Heart right ventricle (tissue), 16 donors: ENCODE data around the gene INTS11. TPM values are rescaled to one million over a fixed set of nuclear protein-coding genes. Genes with fewer than 3 reads are reported as not detected.

ENCODE experiments used
- ATAC-seq, 8 donors: fragments of 200-7000 bp; cut with Tn5 transposase; one replicate each; pipeline ENCODE4 v1.9.1; 2020; ENCODE audit warnings: mild to moderate bottlenecking in 8 of 8, moderate library complexity in 8 of 8, moderate number of reproducible peaks in 1 of 8
- DNase-seq, 2 donors: peaks; one replicate each; pipeline ENCODE4 v3.0.0-alpha.2; 2020
- H3K27ac ChIP-seq, 10 donors: fragments of 200-600 bp; sonication (generic) in 2 of 10; one replicate each; pipeline versions ENCODE4 v1.5.0 to v1.8.0; 2020 to 2022; ENCODE audit warnings: mild to moderate bottlenecking in 3 of 10
- H3K27me3 ChIP-seq, 7 donors: fragments of 200-600 bp; one replicate each; pipeline ENCODE4 v1.8.0; 2021 to 2022; ENCODE audit warnings: mild to moderate bottlenecking in 2 of 7
- H3K36me3 ChIP-seq, 9 donors: fragments of 200-600 bp; sonication (generic) in 1 of 9; one replicate each; pipeline versions ENCODE4 v1.5.0 to v1.8.0; 2020 to 2022; ENCODE audit warnings: mild to moderate bottlenecking in 2 of 9
- H3K4me1 ChIP-seq, 9 donors: fragments of 200-600 bp; sonication (generic) in 1 of 9; one replicate each; pipeline versions ENCODE4 v1.5.0 to v1.8.0; 2020 to 2022; ENCODE audit warnings: mild to moderate bottlenecking in 4 of 9
- H3K4me3 ChIP-seq, 10 donors: fragments of 200-600 bp; sonication (generic) in 2 of 10; one replicate each; pipeline versions ENCODE4 v1.5.0 to v1.8.0; 2020 to 2022; ENCODE audit warnings: mild to moderate bottlenecking in 7 of 10, moderate library complexity in 2 of 10
- H3K9me3 ChIP-seq, 11 donors: fragments of 200-600 bp in 10 of 11; sonication (generic) in 2 of 11; one replicate each; pipeline versions ENCODE4 v1.5.0 to v1.8.0; 2013 to 2022; ENCODE audit warnings: mild to moderate bottlenecking in 2 of 11, control low read depth in 1 of 11, moderate library complexity in 1 of 11
- WGBS, 2 donors: extraction: QIAGEN DNeasy Blood & Tissue Kit; methylation state at CpG; one replicate each; pipeline ENCODE4 v1.1.7; 2013; ENCODE audit warnings: inconsistent platforms in 1 of 2; 5-methylcytosine and 5-hydroxymethylcytosine counted together
- intact Hi-C, 10 donors: fragments of 100-400 bp; cut with DNase I; formaldehyde crosslinking; loops; one replicate each; pipeline versions ENCODE4 v1.11.1 to v1.14.2; 2022
- polyA plus RNA-seq, 2 donors: library from polyadenylated mRNA; stranded (reverse); fragments of 200-250 nt; gene quantifications; one replicate each; pipeline ENCODE4 v1.2.3, GENCODE V29; 2013
- total RNA-seq, 10 donors: library from RNA; stranded (reverse); fragmentation: NEBNext Ultra II Directional in 3 of 10; extraction: Animal tissue kit (Norgen Biotek cat#: 25700) in 3 of 10; gene quantifications; one replicate each; pipeline versions ENCODE4 v1.2.1 to v1.2.4, GENCODE V29; 2021 to 2023
- TF ChIP-seq, protein P1 (sequence below), 9 donors: fragments of 200-600 bp; sonication (generic) in 2 of 9; IDR thresholded peaks; one replicate each; pipeline versions ENCODE4 v1.5.0 to v1.8.0; 2021 to 2022; ENCODE audit warnings: antibody characterized with exemption in 9 of 9, mild to moderate bottlenecking in 5 of 9, moderate library complexity in 1 of 9
- donor health status: Arrhythmogenic right ventricular cardiomyopathy.
- donor health status: ischemic (EF 13 %, LVEDD 7.1; RV severe dilation, severe dysfunction).
- donor health status: healthy with polysubstance abuse.
- donor health status: DM: no; HTN: yes; CAD: no.
- donor health status: DM: no; HTN: no; CAD: no.
- donor health status: ischemic (EF 25% LVEDD 6.9; RV normal size, moderate dysfunction).
- donor health status: ischemic (EF 25% LVEDD 5.7; RV mildly dilated, moderate dysfunction).
- donor health status: healthy.
- donor health status: DM: yes; HTN: yes; CAD: no.
- donor health status: Ischemic cardiomyopathy.
- donor health status: ischemic (EF 35%, LVEDD 5.7; RV mildly dilated, moderate dysfunction).
- donor health status: nonischemic (EF 11% LVEDD 7.7; RV severe dilation, severe dysfunction).
- donor health status: DM: yes; HTN: yes; CAD: no.
- donor health status: PGD.
- donor health status: ischemic (EF 29% LVEDD 5.4; RV normal size, mild dysfunction).
- donor health status: nonischemic (EF 23%, LVEDD 6.1; RV moderate dilation, normal function).

INTS11 gene
- total and polyA plus RNA-seq, 12 donors, result 44.7 to 269 (median 57.4) TPM

DNA sequence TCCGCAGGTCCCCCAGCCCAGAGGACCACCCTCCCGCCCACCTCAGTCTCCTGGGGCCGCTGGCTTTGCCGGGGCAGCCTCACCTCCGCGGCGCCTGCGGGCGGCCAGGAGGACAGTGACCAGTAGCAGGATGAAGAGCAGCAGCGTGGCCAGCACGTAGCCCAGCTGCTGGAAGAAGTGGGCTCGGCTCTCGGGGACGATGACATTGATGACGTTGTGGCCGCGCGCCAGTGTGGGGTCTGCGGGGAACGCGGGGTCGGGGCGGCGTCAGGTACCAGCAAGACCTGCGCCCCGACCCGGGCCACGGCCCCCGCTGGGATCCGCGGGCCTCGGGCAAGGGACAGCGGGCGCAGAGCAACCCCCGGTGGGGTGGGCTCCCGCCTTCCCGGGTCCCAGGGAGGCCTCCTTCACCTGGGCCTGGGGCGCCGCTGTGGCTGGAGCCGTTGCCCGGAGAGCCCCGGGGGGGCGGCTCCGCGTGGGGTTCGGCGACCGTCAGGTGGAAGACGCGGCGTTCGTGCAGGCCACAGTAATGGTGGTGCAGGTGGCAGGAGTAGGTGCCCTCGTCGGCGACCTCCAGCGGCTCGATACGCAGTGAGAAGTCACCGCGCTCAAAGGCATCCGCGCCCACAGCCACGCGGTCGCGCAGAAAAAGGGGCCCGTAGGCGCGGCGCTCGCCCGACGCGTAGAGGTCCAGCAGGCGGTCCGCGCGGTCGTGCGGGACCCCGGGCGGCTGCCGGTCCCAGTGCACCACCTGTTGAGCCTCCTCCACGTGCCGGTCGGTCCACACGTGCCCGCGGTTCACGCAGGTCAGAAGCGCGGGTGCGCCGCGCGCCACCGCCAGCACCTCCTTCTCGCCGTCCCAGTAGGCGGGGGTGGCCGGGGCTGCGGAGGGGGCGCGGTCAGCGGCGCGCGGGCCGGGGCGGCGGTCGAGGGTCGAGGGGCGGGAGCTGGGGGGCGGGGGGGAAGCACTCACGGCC lies 30.1 kb upstream of the INTS11 start:
- Histone ChIP-seq H3K4me1 (peaks cover 14 to 63% (median 46%) of the 10 kb centered on the region in 9 donors), H3K9me3 (no peaks in the 10 kb centered on the region), H3K4me3 (peak overlapping the region in 6 of 10 donors; percentile 27 to 69 (median 42)), H3K36me3 (peaks cover 0 to 19% (median 0%) of the 10 kb centered on the region in 9 donors), H3K27ac (peak overlapping the region in 2 of 10 donors; percentile 20 to 75), H3K27me3 (peaks cover 0 to 75% (median 57%) of the 10 kb centered on the region in 7 donors)
- ATAC-seq (no peak), DNase-seq (peak in 1 of 2 donors; percentile 20)
- intact Hi-C loops, result loop anchor here in 1 of 10 donors (5.0 kb wide), 1 partner anchor 237 kb away; the partner anchor contains the start of gene C1orf159
- WGBS, 2 donors, result 25 to 33% methylated on average over 102 to 116 of the region's 116 CpGs
- TF ChIP-seq, protein P1, sequence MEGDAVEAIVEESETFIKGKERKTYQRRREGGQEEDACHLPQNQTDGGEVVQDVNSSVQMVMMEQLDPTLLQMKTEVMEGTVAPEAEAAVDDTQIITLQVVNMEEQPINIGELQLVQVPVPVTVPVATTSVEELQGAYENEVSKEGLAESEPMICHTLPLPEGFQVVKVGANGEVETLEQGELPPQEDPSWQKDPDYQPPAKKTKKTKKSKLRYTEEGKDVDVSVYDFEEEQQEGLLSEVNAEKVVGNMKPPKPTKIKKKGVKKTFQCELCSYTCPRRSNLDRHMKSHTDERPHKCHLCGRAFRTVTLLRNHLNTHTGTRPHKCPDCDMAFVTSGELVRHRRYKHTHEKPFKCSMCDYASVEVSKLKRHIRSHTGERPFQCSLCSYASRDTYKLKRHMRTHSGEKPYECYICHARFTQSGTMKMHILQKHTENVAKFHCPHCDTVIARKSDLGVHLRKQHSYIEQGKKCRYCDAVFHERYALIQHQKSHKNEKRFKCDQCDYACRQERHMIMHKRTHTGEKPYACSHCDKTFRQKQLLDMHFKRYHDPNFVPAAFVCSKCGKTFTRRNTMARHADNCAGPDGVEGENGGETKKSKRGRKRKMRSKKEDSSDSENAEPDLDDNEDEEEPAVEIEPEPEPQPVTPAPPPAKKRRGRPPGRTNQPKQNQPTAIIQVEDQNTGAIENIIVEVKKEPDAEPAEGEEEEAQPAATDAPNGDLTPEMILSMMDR (IDR thresholded peaks at IDR 0.05), result no peak

DNA sequence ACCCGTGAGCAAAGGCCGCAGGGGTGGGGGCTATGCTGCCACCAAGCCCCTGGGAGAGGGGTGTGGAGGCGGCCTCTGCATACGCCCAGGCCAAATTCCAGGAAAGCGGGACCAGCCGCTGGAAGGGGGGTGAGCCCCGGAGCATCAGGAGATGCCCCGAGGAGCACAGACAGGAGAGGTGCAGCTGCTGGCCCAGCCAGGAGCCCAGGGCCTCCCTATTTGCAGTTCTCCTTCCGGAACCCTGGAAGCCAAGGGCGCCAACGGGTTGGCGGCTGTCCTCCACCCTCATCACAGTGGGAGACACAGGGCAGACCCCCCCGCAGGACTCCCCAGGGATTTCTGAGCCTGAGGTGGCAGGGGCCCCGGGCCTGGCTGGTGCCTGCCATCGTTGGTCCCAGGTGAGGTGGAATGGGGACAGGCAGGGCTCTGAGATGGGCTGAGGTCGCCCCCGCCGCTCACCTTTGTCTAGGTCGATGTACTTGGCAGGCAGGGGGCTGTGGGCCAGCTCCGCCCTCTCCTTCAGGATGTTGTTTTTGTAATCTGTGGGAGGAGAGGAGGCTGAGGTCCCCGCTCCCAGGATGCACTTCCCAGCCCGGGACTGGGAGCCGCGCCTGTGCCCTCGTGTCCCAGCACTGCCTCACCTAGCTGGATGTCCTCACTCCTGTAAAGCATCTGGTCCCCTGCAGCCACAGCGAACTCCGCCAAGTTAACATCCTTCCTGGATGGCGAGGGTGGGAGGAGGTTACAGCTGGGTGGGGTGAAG lies 29.1 kb upstream of the INTS11 start:
- Histone ChIP-seq H3K27ac (peak overlapping the region in 4 of 10 donors; percentile 19 to 75 (median 24)), H3K36me3 (peaks cover 0 to 19% (median 0%) of the 10 kb centered on the region in 9 donors), H3K27me3 (peaks cover 0 to 65% (median 53%) of the 10 kb centered on the region in 7 donors), H3K9me3 (no peaks in the 10 kb centered on the region), H3K4me3 (no peak overlapping the region), H3K4me1 (peaks cover 14 to 57% (median 40%) of the 10 kb centered on the region in 9 donors)
- TF ChIP-seq, protein P1 (IDR thresholded peaks at IDR 0.05), result no peak
- DNase-seq (no peak), ATAC-seq (no peak)
- WGBS, 2 donors, result 38 to 41% methylated on average over 28 of the region's 28 CpGs
- intact Hi-C loops, result no loop called here

DNA sequence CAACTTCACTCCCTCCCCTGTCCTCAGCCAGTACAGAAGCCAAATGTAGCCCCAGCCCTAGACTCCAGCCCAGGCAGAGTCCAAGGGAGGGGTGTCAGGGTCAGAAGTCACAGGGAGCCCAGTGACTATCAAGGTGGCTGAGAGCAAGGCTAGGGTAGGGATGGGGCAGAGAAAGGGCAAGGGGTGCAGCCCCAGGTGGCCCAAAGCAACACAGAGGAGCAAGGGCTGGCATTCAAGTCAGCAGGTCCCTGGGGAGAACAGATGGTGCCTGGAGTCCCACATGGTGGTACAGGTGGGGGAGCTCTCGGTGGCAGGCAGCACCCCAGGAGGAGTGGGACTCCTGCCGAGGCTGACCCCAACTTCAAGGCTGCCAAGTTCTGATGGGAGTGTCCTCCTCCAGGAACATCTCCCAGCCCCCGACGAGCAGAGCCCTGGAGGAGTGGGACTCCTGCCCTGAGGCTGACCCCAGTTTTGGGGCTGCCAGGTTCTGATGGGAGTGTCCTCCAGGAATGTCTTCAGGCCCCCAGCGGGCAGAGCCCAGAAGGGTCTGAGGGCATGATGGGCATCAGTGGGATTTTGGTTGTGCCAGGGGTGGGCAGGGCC lies 28.4 kb upstream of the INTS11 start:
- intact Hi-C loops, result no loop called here
- TF ChIP-seq, protein P1 (IDR thresholded peaks at IDR 0.05), result no peak
- H3K4me1 ChIP-seq, result peaks cover 16 to 60% (median 43%) of the 10 kb centered on the region in 9 donors
- no peaks in the 10 kb centered on the region for H3K9me3 ChIP-seq
- ATAC-seq, result no peak
- WGBS, 2 donors, result 26 to 29% methylated on average over 5 of the region's 5 CpGs
- no peak overlapping the region for H3K4me3 ChIP-seq
- H3K36me3 ChIP-seq, result peaks cover 0 to 19% (median 0%) of the 10 kb centered on the region in 9 donors
- H3K27me3 ChIP-seq, result peaks cover 0 to 58% (median 47%) of the 10 kb centered on the region in 7 donors
- H3K27ac ChIP-seq, result peak overlapping the region in 5 of 10 donors; percentile 16 to 75 (median 63)
- no peak for DNase-seq
